Astrocyte (in vitro differentiated cells and primary cell): ENCODE results near the gene SAV1. TPM values are rescaled to one million over a fixed set of nuclear protein-coding genes. Genes with fewer than 3 reads are reported as not detected.
A peak's percentile ranks its signal among the peaks of the same experiment; 100 is the strongest.

Experiments used
- DNase-seq: peaks from one replicate; pipeline ENCODE4 v3.0.0-alpha.2; 2010; ENCODE audit warnings: low read depth
- FAIRE-seq: peaks from 2 replicates; lab custom pipeline; 2011; peaks lifted over from hg19 to GRCh38; lab: Jason Lieb, UNC
- H2AFZ ChIP-seq: 2 replicates; pipeline ENCODE4 v1.6.0; 2012; ENCODE audit warnings: low read depth, low read length, inconsistent platforms
- H3K27ac ChIP-seq: 2 replicates; pipeline ENCODE4 v1.5.1; 2011; ENCODE audit warnings: low read depth, low read length, inconsistent platforms
- H3K27me3 ChIP-seq: 2 replicates; pipeline ENCODE4 v1.6.0; 2011; ENCODE audit warnings: low read length, inconsistent platforms; ENCODE audit not compliant: insufficient read depth
- H3K36me3 ChIP-seq: 2 replicates; pipeline ENCODE4 v1.5.1; 2011; ENCODE audit warnings: low read length, inconsistent platforms; ENCODE audit not compliant: insufficient read depth
- H3K4me1 ChIP-seq: 2 replicates; pipeline ENCODE4 v1.5.1; 2011; ENCODE audit warnings: low read length, inconsistent platforms; ENCODE audit not compliant: insufficient read depth
- H3K4me2 ChIP-seq: 2 replicates; pipeline ENCODE4 v1.6.0; 2012; ENCODE audit warnings: low read length, inconsistent platforms
- H3K4me3 ChIP-seq: 2 replicates; pipeline ENCODE4 v1.5.1; 2011; ENCODE audit warnings: low read depth, mild to moderate bottlenecking, low read length, inconsistent platforms; ENCODE audit not compliant: insufficient read depth
- H3K79me2 ChIP-seq: 2 replicates; pipeline ENCODE4 v1.6.0; 2012; ENCODE audit warnings: mild to moderate bottlenecking, low read length, inconsistent platforms; ENCODE audit not compliant: insufficient read depth
- H3K9ac ChIP-seq: 2 replicates; pipeline ENCODE4 v1.6.0; 2012; ENCODE audit warnings: mild to moderate bottlenecking, low read length, inconsistent platforms
- H3K9me3 ChIP-seq: 2 replicates; pipeline ENCODE4 v1.5.1; 2012; ENCODE audit warnings: low read depth, mild to moderate bottlenecking, low read length, inconsistent platforms; ENCODE audit not compliant: insufficient read depth
- H4K20me1 ChIP-seq: 2 replicates; pipeline ENCODE4 v1.6.0; 2012; ENCODE audit warnings: low read length, inconsistent platforms; ENCODE audit not compliant: insufficient read depth
- H3K27ac Mint-ChIP-seq: one replicate; pipeline ENCODE4 v1.8.0; 2021; ENCODE audit warnings: mild to moderate bottlenecking, mixed read lengths; ENCODE audit not compliant: unreplicated experiment
- H3K27me3 Mint-ChIP-seq: one replicate; pipeline ENCODE4 v1.8.0; 2021; ENCODE audit warnings: low read depth, mixed read lengths; ENCODE audit not compliant: unreplicated experiment
- H3K36me3 Mint-ChIP-seq: one replicate; pipeline ENCODE4 v1.8.0; 2021; ENCODE audit warnings: low read depth, mixed read lengths; ENCODE audit not compliant: unreplicated experiment
- H3K4me1 Mint-ChIP-seq: one replicate; pipeline ENCODE4 v1.8.0; 2021; ENCODE audit warnings: low read depth, mixed read lengths; ENCODE audit not compliant: unreplicated experiment
- H3K4me3 Mint-ChIP-seq: one replicate; pipeline ENCODE4 v1.8.0; 2021; ENCODE audit warnings: mild to moderate bottlenecking, moderate library complexity, mixed read lengths; ENCODE audit not compliant: unreplicated experiment
- H3K9me3 Mint-ChIP-seq: one replicate; pipeline ENCODE4 v1.8.0; 2021; ENCODE audit warnings: mild to moderate bottlenecking, mixed read lengths; ENCODE audit not compliant: unreplicated experiment
- CTCF ChIP-seq: IDR thresholded peaks from 2 replicates; pipeline ENCODE4 v1.5.1; 2011; ENCODE audit warnings: low read depth, mild to moderate bottlenecking, inconsistent platforms, low read length, moderate library complexity; ENCODE audit not compliant: insufficient read depth
- EZH2 ChIP-seq: IDR thresholded peaks from 2 replicates; pipeline ENCODE4 v1.6.1; 2012; ENCODE audit warnings: mild to moderate bottlenecking, low read length, inconsistent platforms; ENCODE audit not compliant: insufficient read depth
- total RNA-seq: library from RNA; stranded (reverse); gene quantifications from 2 replicates; pipeline ENCODE4 v1.2.1, GENCODE V29; 2021

Gene SAV1
- total RNA-seq, 1 donor from 2014 or later = 26.3 TPM

DNA sequence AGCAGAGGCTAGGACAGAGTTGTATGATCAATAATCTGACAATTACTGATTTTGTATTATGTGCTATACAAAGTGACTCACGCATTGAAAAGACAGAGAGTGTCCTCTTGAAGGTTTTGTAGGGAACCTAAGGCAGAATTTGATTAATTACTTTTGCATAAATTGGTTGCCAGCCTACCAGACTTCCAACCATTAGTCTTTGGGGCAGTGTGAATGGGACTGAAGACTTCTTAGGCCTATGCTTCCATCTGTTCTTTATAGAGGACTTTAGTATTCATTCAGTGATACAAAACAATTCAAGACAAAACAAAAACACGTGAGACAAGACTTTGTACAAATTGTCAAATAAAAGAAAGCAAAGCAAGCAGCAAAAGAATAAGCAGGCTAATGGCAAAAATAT, 61.6 kb downstream of the SAV1 start:
- peaks cover 27% of the 10 kb centered on the region for H3K4me1 Mint-ChIP-seq
- Histone ChIP-seq H3K9ac (no peak overlapping the region), H3K36me3 (no peaks in the 10 kb centered on the region), H3K4me3 (no peak overlapping the region), H3K4me2 (no peak overlapping the region), H4K20me1 (no peaks in the 10 kb centered on the region), H3K79me2 (no peaks in the 10 kb centered on the region), H3K27me3 (no peaks in the 10 kb centered on the region), H3K4me1 (no peaks in the 10 kb centered on the region), H3K9me3 (no peaks in the 10 kb centered on the region), H2AFZ (no peak overlapping the region), H3K27ac (no peak overlapping the region)
- no peaks in the 10 kb centered on the region for H3K27me3 Mint-ChIP-seq
- no peak for DNase-seq
- H3K36me3 Mint-ChIP-seq = peaks cover 12% of the 10 kb centered on the region
- TF ChIP-seq CTCF (no peak), EZH2 (no peak)
- FAIRE-seq = no peak
- no peak overlapping the region for H3K27ac Mint-ChIP-seq
- H3K4me3 Mint-ChIP-seq = no peak overlapping the region
- no peaks in the 10 kb centered on the region for H3K9me3 Mint-ChIP-seq

GRCh38 chr14:50605766-50606165, 62.3 kb downstream of the SAV1 start:
- Mint-ChIP-seq H3K4me3 (no peak overlapping the region), H3K4me1 (peaks cover 30% of the 10 kb centered on the region), H3K27me3 (no peaks in the 10 kb centered on the region), H3K9me3 (no peaks in the 10 kb centered on the region), H3K27ac (peak overlapping the region; percentile 8), H3K36me3 (peaks cover 9% of the 10 kb centered on the region)
- no peaks in the 10 kb centered on the region for H3K36me3 ChIP-seq
- DNase-seq (peak; percentile 25), FAIRE-seq (no peak)
- H2AFZ ChIP-seq = no peak overlapping the region
- H3K4me2 ChIP-seq = no peak overlapping the region
- no peaks in the 10 kb centered on the region for H4K20me1 ChIP-seq
- H3K9ac ChIP-seq = no peak overlapping the region
- peaks cover under 1% of the 10 kb centered on the region for H3K4me1 ChIP-seq
- no peak for TF ChIP-seq EZH2
- no peak for TF ChIP-seq CTCF
- no peaks in the 10 kb centered on the region for H3K9me3 ChIP-seq
- no peak overlapping the region for H3K4me3 ChIP-seq
- H3K27me3 ChIP-seq = no peaks in the 10 kb centered on the region
- H3K27ac ChIP-seq = no peak overlapping the region
- no peaks in the 10 kb centered on the region for H3K79me2 ChIP-seq

DNA sequence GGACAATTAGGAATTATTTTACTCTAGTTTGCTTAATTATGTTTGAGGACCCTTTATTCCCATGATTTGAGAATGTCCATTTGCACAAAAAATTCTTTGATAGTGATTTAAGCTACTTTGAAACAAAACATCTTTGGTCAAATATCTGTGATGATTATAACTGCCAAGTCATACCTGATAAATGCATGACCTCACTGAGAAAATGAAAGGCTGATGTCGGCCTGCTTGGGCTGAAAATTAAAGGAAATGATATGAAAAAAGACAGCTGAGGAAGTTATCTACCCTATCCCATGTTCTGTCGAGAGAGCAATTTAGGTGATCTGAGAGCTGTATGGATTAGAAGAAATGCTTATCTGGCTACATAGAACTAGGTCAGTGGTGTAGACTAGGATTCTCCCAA, 64.5 kb downstream of the SAV1 start:
- peak overlapping the region; percentile 41 for H3K4me2 ChIP-seq
- H3K36me3 ChIP-seq = no peaks in the 10 kb centered on the region
- Mint-ChIP-seq H3K4me3 (no peak overlapping the region), H3K27ac (no peak overlapping the region), H3K4me1 (peaks cover 35% of the 10 kb centered on the region), H3K27me3 (no peaks in the 10 kb centered on the region), H3K9me3 (no peaks in the 10 kb centered on the region), H3K36me3 (peaks cover 6% of the 10 kb centered on the region)
- DNase-seq = peak; percentile 23
- H3K79me2 ChIP-seq = no peaks in the 10 kb centered on the region
- H3K27me3 ChIP-seq = no peaks in the 10 kb centered on the region
- H3K4me1 ChIP-seq = peaks cover 9% of the 10 kb centered on the region
- no peak for FAIRE-seq
- H2AFZ ChIP-seq = peak overlapping the region; percentile 57
- no peaks in the 10 kb centered on the region for H3K9me3 ChIP-seq
- no peak overlapping the region for H3K9ac ChIP-seq
- H3K27ac ChIP-seq = no peak overlapping the region
- no peak for TF ChIP-seq EZH2
- no peak for TF ChIP-seq CTCF
- H4K20me1 ChIP-seq = no peaks in the 10 kb centered on the region
- no peak overlapping the region for H3K4me3 ChIP-seq
